ENCODE results near the gene COLEC11. TPM values are rescaled to one million over a fixed set of nuclear protein-coding genes. Genes with fewer than 3 reads are reported as not detected.

COLEC11 gene
- total and polyA plus RNA-seq, 2 donors (not counting 1 experiment from before 2014, with no cell fraction given) = not detected

DNA sequence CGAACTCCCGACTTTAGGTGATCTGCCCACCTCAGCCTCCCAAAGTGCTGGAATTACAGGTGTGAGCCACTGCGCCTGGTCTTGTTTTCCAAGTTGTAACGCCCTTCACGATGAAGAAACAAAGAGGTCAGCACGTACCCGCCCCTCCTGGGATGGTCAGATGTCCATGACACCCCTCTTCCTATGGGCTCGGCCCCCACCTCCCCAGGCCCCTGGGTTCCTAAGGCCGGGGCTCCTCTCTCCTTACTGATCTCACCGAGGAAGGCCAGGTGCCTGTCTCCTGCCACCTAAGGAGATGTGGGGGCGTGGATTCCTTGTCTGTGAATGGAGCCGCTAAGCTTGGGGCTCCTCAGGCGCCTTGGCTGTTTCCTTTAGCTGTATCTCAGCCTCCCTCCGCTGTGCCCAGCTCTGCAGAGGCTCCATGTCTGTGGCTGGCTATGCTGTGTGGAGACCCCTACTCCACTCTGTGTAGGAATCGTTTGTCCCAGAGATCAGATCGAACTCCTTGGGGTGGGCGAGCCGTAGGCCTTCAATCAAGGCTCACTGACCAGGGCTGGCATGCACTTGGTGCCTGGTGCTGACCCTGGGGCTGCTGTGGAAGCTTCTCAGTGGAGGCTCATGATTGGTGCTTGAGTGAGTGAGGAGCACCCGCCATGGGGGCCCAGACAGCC lies 8.8 kb downstream of the COLEC11 start:
- no peaks in the 10 kb centered on the region for H3K36me3 ChIP-seq (replicated peaks in 1 of 2; ENCODE audit: control extremely low read depth in 1 of 2, control insufficient read depth in 1 of 2, extremely low read depth in 1 of 2, insufficient read depth in 2 of 2, low read length in 1 of 2)
- no peaks in the 10 kb centered on the region for H4K20me1 ChIP-seq (ENCODE audit: control insufficient read depth, insufficient read depth, low read length, poor library complexity, severe bottlenecking)
- TF ChIP-seq, protein P1, sequence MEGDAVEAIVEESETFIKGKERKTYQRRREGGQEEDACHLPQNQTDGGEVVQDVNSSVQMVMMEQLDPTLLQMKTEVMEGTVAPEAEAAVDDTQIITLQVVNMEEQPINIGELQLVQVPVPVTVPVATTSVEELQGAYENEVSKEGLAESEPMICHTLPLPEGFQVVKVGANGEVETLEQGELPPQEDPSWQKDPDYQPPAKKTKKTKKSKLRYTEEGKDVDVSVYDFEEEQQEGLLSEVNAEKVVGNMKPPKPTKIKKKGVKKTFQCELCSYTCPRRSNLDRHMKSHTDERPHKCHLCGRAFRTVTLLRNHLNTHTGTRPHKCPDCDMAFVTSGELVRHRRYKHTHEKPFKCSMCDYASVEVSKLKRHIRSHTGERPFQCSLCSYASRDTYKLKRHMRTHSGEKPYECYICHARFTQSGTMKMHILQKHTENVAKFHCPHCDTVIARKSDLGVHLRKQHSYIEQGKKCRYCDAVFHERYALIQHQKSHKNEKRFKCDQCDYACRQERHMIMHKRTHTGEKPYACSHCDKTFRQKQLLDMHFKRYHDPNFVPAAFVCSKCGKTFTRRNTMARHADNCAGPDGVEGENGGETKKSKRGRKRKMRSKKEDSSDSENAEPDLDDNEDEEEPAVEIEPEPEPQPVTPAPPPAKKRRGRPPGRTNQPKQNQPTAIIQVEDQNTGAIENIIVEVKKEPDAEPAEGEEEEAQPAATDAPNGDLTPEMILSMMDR (IDR thresholded peaks at IDR 0.05) = no peak
- TF ChIP-seq EZH2 (IDR thresholded peaks at IDR 0.05; ENCODE audit: borderline replicate concordance, insufficient read depth, low read depth, low read length, poor library complexity, severe bottlenecking) = no peak
- H3K79me2 ChIP-seq (ENCODE audit: control insufficient read depth, insufficient read depth, low read length) = no peaks in the 10 kb centered on the region
- no peak overlapping the region for H3K4me3 Mint-ChIP-seq
- no peak overlapping the region for H3K4me2 ChIP-seq (replicated peaks; ENCODE audit: low read depth, low read length, poor library complexity, severe bottlenecking)
- ChIA-PET POLR2A (no interaction called here), CTCF (no interaction called here)
- H3K4me3 ChIP-seq (ENCODE audit: control extremely low read depth in 1 of 5, extremely low read depth in 1 of 5, insufficient read depth in 1 of 5, low read depth in 2 of 5, low read length in 4 of 5) = no peak overlapping the region
- no peak overlapping the region for H3K27ac ChIP-seq (ENCODE audit: low read length in 2 of 2)
- no peaks in the 10 kb centered on the region for H3K4me1 Mint-ChIP-seq
- H3K9ac ChIP-seq (ENCODE audit: low read length) = no peak overlapping the region
- peaks cover 0 to 3% (median 0%) of the 10 kb centered on the region in 3 donors for H3K9me3 ChIP-seq (ENCODE audit: control extremely low read depth in 1 of 3, control insufficient read depth in 2 of 3, insufficient read depth in 1 of 3, low read length in 2 of 3)
- DNase-seq (no peak), ATAC-seq (ENCODE audit: low read depth) (no peak)
- H3K27me3 Mint-ChIP-seq = no peaks in the 10 kb centered on the region
- WGBS (ENCODE audit: insufficient coverage) = 92% methylated on average over 19 of the region's 19 CpGs
- no peak overlapping the region for H3K27ac Mint-ChIP-seq
- intact Hi-C loops (cut with micrococcal nuclease) = no loop called here
- no peak overlapping the region for H2AFZ ChIP-seq (ENCODE audit: insufficient read depth, low read depth, low read length, poor library complexity, severe bottlenecking)
- H3K4me1 ChIP-seq (ENCODE audit: control insufficient read depth in 2 of 2, insufficient read depth in 2 of 2, low read length in 2 of 2) = no peaks in the 10 kb centered on the region
- H3K9me3 Mint-ChIP-seq (ENCODE audit: insufficient read depth) = no peaks in the 10 kb centered on the region
- H3K27me3 ChIP-seq (replicated peaks in 1 of 4; ENCODE audit: control extremely low read depth in 1 of 4, control insufficient read depth in 3 of 4, insufficient read depth in 4 of 4, low read length in 3 of 4) = no peaks in the 10 kb centered on the region

DNA sequence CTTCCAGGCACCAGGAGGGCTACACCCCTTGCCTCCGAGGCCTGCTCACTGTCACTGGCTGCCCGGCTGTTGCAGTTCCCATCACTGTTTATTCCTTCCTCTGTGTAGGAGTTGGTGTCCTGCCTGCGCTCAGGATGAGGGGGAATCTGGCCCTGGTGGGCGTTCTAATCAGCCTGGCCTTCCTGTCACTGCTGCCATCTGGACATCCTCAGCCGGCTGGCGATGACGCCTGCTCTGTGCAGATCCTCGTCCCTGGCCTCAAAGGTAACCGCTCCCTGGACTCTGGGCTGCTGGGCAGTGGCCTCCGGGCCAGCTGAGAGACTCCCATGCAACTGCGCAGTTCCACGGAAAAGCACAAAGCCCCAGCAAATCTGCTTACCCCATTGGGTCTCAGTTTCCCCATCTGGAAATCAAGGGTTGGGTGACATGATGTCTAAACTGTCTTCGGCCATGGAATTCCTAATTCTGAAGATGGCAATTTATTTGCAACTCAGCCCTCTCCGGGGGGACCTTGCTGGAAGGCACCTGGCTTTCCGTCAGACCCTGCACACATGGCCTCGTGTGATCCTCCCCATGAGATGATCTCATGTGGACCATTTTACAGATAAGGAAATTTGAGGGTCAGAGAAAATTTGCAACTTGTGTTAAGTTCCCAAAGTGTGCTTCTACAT lies 9.4 kb downstream of the COLEC11 start:
- no peaks in the 10 kb centered on the region for H3K79me2 ChIP-seq (ENCODE audit: control insufficient read depth, insufficient read depth, low read length)
- H3K4me3 Mint-ChIP-seq = no peak overlapping the region

More for the DNA sequence above, 9.4 kb downstream of the COLEC11 start:
- intact Hi-C loops (cut with micrococcal nuclease) = no loop called here
- H3K9ac ChIP-seq (ENCODE audit: low read length) = no peak overlapping the region
- TF ChIP-seq, protein P1 (IDR thresholded peaks at IDR 0.05) = no peak
- TF ChIP-seq EZH2 (IDR thresholded peaks at IDR 0.05; ENCODE audit: borderline replicate concordance, insufficient read depth, low read depth, low read length, poor library complexity, severe bottlenecking) = no peak
- ATAC-seq (ENCODE audit: low read depth) = no peak
- DNase-seq = no peak
- H3K4me1 Mint-ChIP-seq = no peaks in the 10 kb centered on the region
- H2AFZ ChIP-seq (ENCODE audit: insufficient read depth, low read depth, low read length, poor library complexity, severe bottlenecking) = no peak overlapping the region
- H3K4me1 ChIP-seq (ENCODE audit: control insufficient read depth in 2 of 2, insufficient read depth in 2 of 2, low read length in 2 of 2) = no peaks in the 10 kb centered on the region
- H3K9me3 ChIP-seq (ENCODE audit: control extremely low read depth in 1 of 3, control insufficient read depth in 2 of 3, insufficient read depth in 1 of 3, low read length in 2 of 3) = peaks cover 0 to 3% (median 0%) of the 10 kb centered on the region in 3 donors
- H3K27ac Mint-ChIP-seq = no peak overlapping the region
- H3K9me3 Mint-ChIP-seq (ENCODE audit: insufficient read depth) = no peaks in the 10 kb centered on the region
- H3K4me3 ChIP-seq (ENCODE audit: control extremely low read depth in 1 of 5, extremely low read depth in 1 of 5, insufficient read depth in 1 of 5, low read depth in 2 of 5, low read length in 4 of 5) = no peak overlapping the region
- H3K27me3 Mint-ChIP-seq = no peaks in the 10 kb centered on the region
- no peaks in the 10 kb centered on the region for H3K36me3 ChIP-seq (replicated peaks in 1 of 2; ENCODE audit: control extremely low read depth in 1 of 2, control insufficient read depth in 1 of 2, extremely low read depth in 1 of 2, insufficient read depth in 2 of 2, low read length in 1 of 2)
- POLR2A ChIA-PET = no interaction called here
- WGBS (ENCODE audit: insufficient coverage) = 98% methylated on average over 14 of the region's 16 CpGs
- H3K27me3 ChIP-seq (replicated peaks in 1 of 4; ENCODE audit: control extremely low read depth in 1 of 4, control insufficient read depth in 3 of 4, insufficient read depth in 4 of 4, low read length in 3 of 4) = no peaks in the 10 kb centered on the region
- H4K20me1 ChIP-seq (ENCODE audit: control insufficient read depth, insufficient read depth, low read length, poor library complexity, severe bottlenecking) = no peaks in the 10 kb centered on the region
- H3K27ac ChIP-seq (ENCODE audit: low read length in 2 of 2) = no peak overlapping the region
- CTCF ChIA-PET = no interaction called here
- peak overlapping the region; percentile 59 for H3K4me2 ChIP-seq (replicated peaks; ENCODE audit: low read depth, low read length, poor library complexity, severe bottlenecking)

All from B cell (primary cell).